Immature natural killer cell (primary cell): Measurements from ENCODE around the gene FBXW8. TPM values are rescaled to one million over a fixed set of nuclear protein-coding genes. Genes with fewer than 3 reads are reported as not detected.

Source experiments
- DNase-seq, 3 donors: peaks; one replicate each; pipeline ENCODE4 v3.0.0; 2022; ENCODE audit warnings: mixed read lengths in 1 of 3
- H3K27ac Mint-ChIP-seq, 6 donors: one replicate each; pipeline ENCODE4 v1.8.0; 2020; ENCODE audit warnings: mixed read lengths in 6 of 6, mild to moderate bottlenecking in 5 of 6, inconsistent platforms in 4 of 6, moderate library complexity in 3 of 6
- H3K27me3 Mint-ChIP-seq, 3 donors: one replicate each; pipeline ENCODE4 v1.8.0; 2020 to 2021; ENCODE audit warnings: low read depth in 3 of 3, mild to moderate bottlenecking in 3 of 3, mixed read lengths in 3 of 3, moderate library complexity in 3 of 3, inconsistent platforms in 1 of 3
- H3K36me3 Mint-ChIP-seq, 3 donors: one replicate each; pipeline ENCODE4 v1.8.0; 2020; ENCODE audit warnings: mixed read lengths in 3 of 3, inconsistent platforms in 2 of 3, mild to moderate bottlenecking in 2 of 3
- H3K4me1 Mint-ChIP-seq, 2 donors: one replicate each; pipeline ENCODE4 v1.8.0; 2020; ENCODE audit warnings: inconsistent platforms in 2 of 2, mild to moderate bottlenecking in 2 of 2, mixed read lengths in 2 of 2, moderate library complexity in 1 of 2
- H3K4me3 Mint-ChIP-seq, 5 donors: one replicate each; pipeline ENCODE4 v1.8.0; 2020; ENCODE audit warnings: mild to moderate bottlenecking in 5 of 5, mixed read lengths in 5 of 5, inconsistent platforms in 3 of 5, moderate library complexity in 3 of 5
- H3K9me3 Mint-ChIP-seq, 6 donors: one replicate each; pipeline ENCODE4 v1.8.0; 2020; ENCODE audit warnings: mild to moderate bottlenecking in 6 of 6, mixed read lengths in 6 of 6, inconsistent platforms in 4 of 6, moderate library complexity in 3 of 6
- polyA plus RNA-seq, 3 donors: library from polyadenylated mRNA; unstranded; fragments of 300-500 nt; fragmentation: Illumina TruSeq; gene quantifications; one replicate each; pipeline ENCODE4 v1.2.3, GENCODE V29; 2021

Gene FBXW8
- polyA plus RNA-seq, 3 donors from 2014 or later: 6.6 to 11.6 (median 10.6) TPM

GRCh38 chr12:116880213-116880816 is 30.4 kb upstream of the FBXW8 start:
- H3K4me3 Mint-ChIP-seq: peak overlapping the region; percentile 36 to 79 (median 53)
- H3K36me3 Mint-ChIP-seq: peaks cover 0 to 3% (median 0%) of the 10 kb centered on the region in 3 donors
- DNase-seq: no peak
- peaks cover 18 to 37% (median 28%) of the 10 kb centered on the region in 3 donors for H3K27me3 Mint-ChIP-seq
- peaks cover 14 to 28% of the 10 kb centered on the region in 2 donors for H3K4me1 Mint-ChIP-seq
- H3K9me3 Mint-ChIP-seq: peaks cover 0 to 3% (median 0%) of the 10 kb centered on the region in 6 donors
- H3K27ac Mint-ChIP-seq: peak overlapping the region in 1 of 6 donors; percentile 43

- Mint-ChIP-seq H3K9me3 (peaks cover 0 to 3% (median 0%) of the 10 kb centered on the region in 6 donors), H3K27me3 (peaks cover 18 to 38% (median 28%) of the 10 kb centered on the region in 3 donors), H3K36me3 (peaks cover 0 to 3% (median 0%) of the 10 kb centered on the region in 3 donors), H3K4me3 (peak overlapping the region; percentile 36 to 79 (median 53)), H3K4me1 (peaks cover 14 to 28% of the 10 kb centered on the region in 2 donors), H3K27ac (no peak overlapping the region)
- no peak for DNase-seq
These were observed 29.9 kb upstream of the FBXW8 start for GRCh38 chr12:116880817-116881324.

- H3K4me3 Mint-ChIP-seq: peak within 1 kb of the TSS; percentile 36 to 79 (median 53)
- no peak for DNase-seq
- peaks cover 18 to 40% (median 28%) of the 10 kb centered on the region in 3 donors for H3K27me3 Mint-ChIP-seq
- H3K4me1 Mint-ChIP-seq: peaks cover 14 to 28% of the 10 kb centered on the region in 2 donors
- peaks cover 0 to 3% (median 0%) of the 10 kb centered on the region in 6 donors for H3K9me3 Mint-ChIP-seq
- H3K36me3 Mint-ChIP-seq: peaks cover 0 to 3% (median 0%) of the 10 kb centered on the region in 3 donors
- peak within 1 kb of the TSS in 1 of 6 donors; percentile 43 for H3K27ac Mint-ChIP-seq
These were observed 29.3 kb upstream of the FBXW8 start, which contains the start of gene HRK for GRCh38 chr12:116881325-116881876. Gene HRK, minus strand, starts transcription at chr12:116881441. Its CDS starts 134 bp downstream, at chr12:116881307.

GRCh38 chr12:116881877-116882507 is 28.8 kb upstream of the FBXW8 start:
- no peak for DNase-seq
- H3K4me3 Mint-ChIP-seq: peak overlapping the region in 1 of 5 donors; percentile 43
- peaks cover 14 to 28% of the 10 kb centered on the region in 2 donors for H3K4me1 Mint-ChIP-seq
- peaks cover 0 to 3% (median 0%) of the 10 kb centered on the region in 3 donors for H3K36me3 Mint-ChIP-seq
- H3K27ac Mint-ChIP-seq: no peak overlapping the region
- H3K27me3 Mint-ChIP-seq: peaks cover 18 to 36% (median 25%) of the 10 kb centered on the region in 3 donors
- peaks cover 0 to 3% (median 0%) of the 10 kb centered on the region in 6 donors for H3K9me3 Mint-ChIP-seq

- Mint-ChIP-seq H3K36me3 (peaks cover 0 to 3% (median 0%) of the 10 kb centered on the region in 3 donors), H3K27me3 (peaks cover 18 to 36% (median 25%) of the 10 kb centered on the region in 3 donors), H3K4me3 (peak overlapping the region in 1 of 5 donors; percentile 20), H3K27ac (no peak overlapping the region), H3K4me1 (peaks cover 14 to 28% of the 10 kb centered on the region in 2 donors), H3K9me3 (peaks cover 0 to 3% (median 0%) of the 10 kb centered on the region in 6 donors)
- DNase-seq: no peak
These were observed 28.0 kb upstream of the FBXW8 start for GRCh38 chr12:116882742-116883141.

GRCh38 chr12:116884871-116885270 is 25.9 kb upstream of the FBXW8 start:
- Mint-ChIP-seq H3K9me3 (peaks cover 0 to 3% (median 0%) of the 10 kb centered on the region in 6 donors), H3K36me3 (peaks cover 0 to 3% (median 0%) of the 10 kb centered on the region in 3 donors), H3K27me3 (peaks cover 12 to 28% (median 22%) of the 10 kb centered on the region in 3 donors), H3K27ac (no peak overlapping the region), H3K4me3 (no peak overlapping the region), H3K4me1 (peaks cover 7 to 20% of the 10 kb centered on the region in 2 donors)
- DNase-seq: no peak

GRCh38 chr12:116885491-116885890 is 25.3 kb upstream of the FBXW8 start:
- Mint-ChIP-seq H3K36me3 (peaks cover 0 to 3% (median 0%) of the 10 kb centered on the region in 3 donors), H3K27me3 (peaks cover 10 to 22% (median 19%) of the 10 kb centered on the region in 3 donors), H3K27ac (no peak overlapping the region), H3K4me1 (peaks cover 2 to 14% of the 10 kb centered on the region in 2 donors), H3K4me3 (no peak overlapping the region), H3K9me3 (peaks cover 0 to 6% (median 0%) of the 10 kb centered on the region in 6 donors)
- no peak for DNase-seq

GRCh38 chr12:116887244-116887643 is 23.5 kb upstream of the FBXW8 start:
- Mint-ChIP-seq H3K27me3 (peaks cover 6 to 20% (median 14%) of the 10 kb centered on the region in 3 donors), H3K4me1 (peaks cover 0 to 6% of the 10 kb centered on the region in 2 donors), H3K36me3 (peaks cover 0 to 3% (median 0%) of the 10 kb centered on the region in 3 donors), H3K9me3 (peaks cover 0 to 4% (median 0%) of the 10 kb centered on the region in 6 donors), H3K27ac (no peak overlapping the region), H3K4me3 (no peak overlapping the region)
- DNase-seq: no peak

- H3K4me1 Mint-ChIP-seq: no peaks in the 10 kb centered on the region
- no peak for DNase-seq
- peaks cover 0 to 4% (median 0%) of the 10 kb centered on the region in 6 donors for H3K9me3 Mint-ChIP-seq
- H3K27ac Mint-ChIP-seq: no peak overlapping the region
- H3K27me3 Mint-ChIP-seq: peaks cover 5 to 16% (median 10%) of the 10 kb centered on the region in 3 donors
- peaks cover 0 to 3% (median 0%) of the 10 kb centered on the region in 3 donors for H3K36me3 Mint-ChIP-seq
- no peak overlapping the region for H3K4me3 Mint-ChIP-seq
These were observed 22.9 kb upstream of the FBXW8 start for GRCh38 chr12:116887897-116888296.

- Mint-ChIP-seq H3K27me3 (peaks cover 0 to 10% (median 4%) of the 10 kb centered on the region in 3 donors), H3K36me3 (no peaks in the 10 kb centered on the region), H3K4me1 (no peaks in the 10 kb centered on the region), H3K4me3 (no peak overlapping the region), H3K27ac (no peak overlapping the region), H3K9me3 (peaks cover 0 to 2% (median 0%) of the 10 kb centered on the region in 6 donors)
- DNase-seq: no peak
These were observed 20.4 kb upstream of the FBXW8 start for GRCh38 chr12:116890330-116890729.

GRCh38 chr12:116891019-116891418 is 19.7 kb upstream of the FBXW8 start:
- H3K9me3 Mint-ChIP-seq: peaks cover 0 to 2% (median 0%) of the 10 kb centered on the region in 6 donors
- DNase-seq: no peak
- no peaks in the 10 kb centered on the region for H3K4me1 Mint-ChIP-seq
- no peak overlapping the region for H3K27ac Mint-ChIP-seq
- no peak overlapping the region for H3K4me3 Mint-ChIP-seq
- peaks cover 0 to 10% (median 4%) of the 10 kb centered on the region in 3 donors for H3K27me3 Mint-ChIP-seq
- H3K36me3 Mint-ChIP-seq: no peaks in the 10 kb centered on the region

- Mint-ChIP-seq H3K27ac (no peak overlapping the region), H3K4me3 (no peak overlapping the region)
These were observed 18.2 kb upstream of the FBXW8 start for GRCh38 chr12:116892349-116893140.

GRCh38 chr12:116894913-116895312 is 15.8 kb upstream of the FBXW8 start:
- Mint-ChIP-seq H3K36me3 (no peaks in the 10 kb centered on the region), H3K27me3 (peaks cover 2 to 16% (median 4%) of the 10 kb centered on the region in 3 donors), H3K4me1 (no peaks in the 10 kb centered on the region), H3K4me3 (no peak overlapping the region), H3K9me3 (peaks cover 0 to 3% (median 0%) of the 10 kb centered on the region in 6 donors), H3K27ac (no peak overlapping the region)
- no peak for DNase-seq

More at GRCh38 chr12:116892349-116893140, 18.2 kb upstream of the FBXW8 start:
- Mint-ChIP-seq H3K36me3 (no peaks in the 10 kb centered on the region), H3K9me3 (peaks cover 0 to 2% (median 0%) of the 10 kb centered on the region in 6 donors), H3K27me3 (peaks cover 0 to 6% (median 4%) of the 10 kb centered on the region in 3 donors), H3K4me1 (no peaks in the 10 kb centered on the region)
- DNase-seq: no peak
